GM21786 (cell line): ENCODE results near the gene ZNF326.
"Not testable (repeated sequence)": the region's sequence is repeated elsewhere in the genome, so short reads cannot be mapped to it uniquely, and the experiment has no call there.

ENCODE experiments used
- ATAC-seq: cut with Tn5 transposase; IDR thresholded peaks from one replicate; pipeline ENCODE4 v1.9.1; 2021; ENCODE audit not compliant: unreplicated experiment

The ZNF326 gene

GRCh38 chr1:89995598-89996449 is 914 bp downstream of the ZNF326 start:
- ATAC-seq: no peak

GRCh38 chr1:89996450-89997110 is 1.7 kb downstream of the ZNF326 start:
- ATAC-seq: no peak

- not testable (repeated sequence) for ATAC-seq
Observed at GRCh38 chr1:89997152-89997551, 2.2 kb downstream of the ZNF326 start.

GRCh38 chr1:89998306-89998705 is 3.4 kb downstream of the ZNF326 start:
- no peak for ATAC-seq

- ATAC-seq: no peak
Observed at GRCh38 chr1:89999208-89999607, 4.3 kb downstream of the ZNF326 start.

- no peak for ATAC-seq
Observed at GRCh38 chr1:89999628-90000027, 4.7 kb downstream of the ZNF326 start.

- peak; percentile 43 for ATAC-seq
Observed at GRCh38 chr1:90000934-90001676, 6.2 kb downstream of the ZNF326 start.

GRCh38 chr1:90007979-90008404 is 13.1 kb downstream of the ZNF326 start:
- ATAC-seq: no peak

GRCh38 chr1:90012300-90012699 is 17.4 kb downstream of the ZNF326 start:
- no peak for ATAC-seq

GRCh38 chr1:90023691-90024090 is 28.8 kb downstream of the ZNF326 start:
- no peak for ATAC-seq

GRCh38 chr1:90027281-90027680 is 32.4 kb downstream of the ZNF326 start:
- ATAC-seq: no peak

GRCh38 chr1:90039652-90040051 is 44.7 kb downstream of the ZNF326 start:
- no peak for ATAC-seq

GRCh38 chr1:90043586-90043985 is 48.7 kb downstream of the ZNF326 start:
- ATAC-seq: no peak

GRCh38 chr1:90044346-90044745 is 49.4 kb downstream of the ZNF326 start:
- no peak for ATAC-seq

- ATAC-seq: no peak
Observed at GRCh38 chr1:90045853-90046563, 51.1 kb downstream of the ZNF326 start.

- no peak for ATAC-seq
Observed at GRCh38 chr1:90046635-90047034, 51.7 kb downstream of the ZNF326 start.

GRCh38 chr1:90048043-90048442 is 53.1 kb downstream of the ZNF326 start:
- ATAC-seq: no peak

GRCh38 chr1:90062700-90063643 is 68.1 kb downstream of the ZNF326 start:
- ATAC-seq: not testable (repeated sequence)

- not testable (repeated sequence) for ATAC-seq
Observed at GRCh38 chr1:90064109-90064508, 69.2 kb downstream of the ZNF326 start.
